HG02759 (cell line): ENCODE data around the gene FBXO34.

Experiments used
- ATAC-seq: cut with Tn5 transposase; IDR thresholded peaks from one replicate; pipeline ENCODE4 v1.9.1; 2021; ENCODE audit warnings: mild to moderate bottlenecking, moderate library complexity; ENCODE audit not compliant: unreplicated experiment

FBXO34 gene

DNA sequence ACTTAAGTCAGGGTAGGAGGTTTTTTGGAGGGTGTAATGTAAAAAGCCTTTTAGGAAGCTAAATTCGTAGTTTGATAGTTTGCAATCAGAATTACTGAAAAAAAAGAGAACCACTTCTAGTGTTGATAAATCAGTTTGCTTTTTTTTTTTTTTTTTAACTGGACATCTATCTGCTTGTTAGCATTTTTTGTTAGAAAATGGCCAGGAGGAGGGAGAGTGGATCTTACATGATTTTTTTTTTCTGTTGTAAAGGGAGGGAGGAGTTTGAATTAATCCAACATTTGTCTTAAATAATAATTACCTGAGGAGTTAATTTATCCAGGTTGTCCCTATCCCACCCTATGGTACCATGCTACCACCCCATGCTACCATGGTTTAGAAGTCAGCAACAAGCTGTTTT lies 1.2 kb downstream of the FBXO34 start:
- no peak for ATAC-seq

DNA sequence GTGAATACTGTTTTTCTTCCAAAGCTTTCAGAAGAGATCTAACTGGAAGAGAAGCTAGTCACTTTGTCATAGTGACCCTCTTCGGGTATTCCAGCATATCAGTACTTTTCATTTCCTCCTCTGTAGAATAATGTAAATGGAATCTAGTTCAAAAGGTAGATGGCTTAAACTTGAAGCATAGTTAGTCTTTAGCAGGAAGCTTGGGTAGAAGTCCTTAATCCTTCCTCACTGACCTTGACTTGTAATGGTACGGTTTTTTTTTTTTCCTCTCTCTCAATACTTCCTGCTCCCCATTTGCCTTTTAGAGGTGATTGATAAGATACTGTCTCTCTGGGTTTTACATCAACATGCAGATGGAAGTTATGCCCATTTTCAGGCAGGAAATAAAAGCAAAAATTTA lies 1.7 kb downstream of the FBXO34 start:
- ATAC-seq, result no peak

DNA sequence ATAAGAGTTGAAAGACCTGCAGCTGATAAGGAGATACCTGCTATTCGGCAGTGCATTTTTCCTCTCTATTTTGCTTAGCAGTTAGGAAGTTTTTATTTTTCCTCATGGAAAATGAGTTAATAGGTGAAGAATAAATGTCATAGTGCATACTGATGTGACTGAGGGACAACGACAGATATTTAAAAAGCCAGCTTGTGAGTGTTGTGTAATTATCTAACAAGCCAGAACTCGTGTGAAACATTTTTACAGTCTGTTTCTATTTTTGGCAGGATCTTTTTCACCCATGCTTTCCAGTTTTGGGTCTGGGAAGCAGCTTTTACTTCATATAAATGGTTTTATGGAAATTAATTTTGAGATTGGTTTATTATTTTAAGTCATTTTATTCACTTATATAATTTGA lies 2.9 kb downstream of the FBXO34 start:
- no peak for ATAC-seq

GRCh38 chr14:55274751-55275150 lies 3.5 kb downstream of the FBXO34 start:
- no peak for ATAC-seq

DNA sequence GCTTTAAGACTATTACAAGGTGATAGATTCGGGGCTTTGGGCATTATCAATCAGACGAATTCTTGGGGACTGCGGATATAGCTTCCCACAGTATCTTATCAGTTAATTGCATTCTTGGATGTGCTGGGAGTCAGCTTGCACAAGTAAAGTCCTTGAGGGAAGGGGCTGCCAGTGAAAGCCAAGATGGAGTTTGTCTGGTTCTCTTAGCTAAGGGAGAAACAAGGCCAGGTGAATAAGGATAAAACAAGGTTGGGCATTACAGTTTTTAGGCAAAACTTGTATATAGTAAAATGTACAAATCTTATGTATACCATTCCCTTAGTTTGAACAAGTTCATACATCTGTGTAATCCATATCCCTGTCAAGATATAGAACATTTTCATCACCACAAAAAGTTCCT lies 5.5 kb downstream of the FBXO34 start:
- ATAC-seq, result no peak

GRCh38 chr14:55277972-55278740 lies 6.9 kb downstream of the FBXO34 start:
- ATAC-seq, result peak; percentile 77

- ATAC-seq, result no peak
Observed at GRCh38 chr14:55279384-55279783, 8.2 kb downstream of the FBXO34 start.

DNA sequence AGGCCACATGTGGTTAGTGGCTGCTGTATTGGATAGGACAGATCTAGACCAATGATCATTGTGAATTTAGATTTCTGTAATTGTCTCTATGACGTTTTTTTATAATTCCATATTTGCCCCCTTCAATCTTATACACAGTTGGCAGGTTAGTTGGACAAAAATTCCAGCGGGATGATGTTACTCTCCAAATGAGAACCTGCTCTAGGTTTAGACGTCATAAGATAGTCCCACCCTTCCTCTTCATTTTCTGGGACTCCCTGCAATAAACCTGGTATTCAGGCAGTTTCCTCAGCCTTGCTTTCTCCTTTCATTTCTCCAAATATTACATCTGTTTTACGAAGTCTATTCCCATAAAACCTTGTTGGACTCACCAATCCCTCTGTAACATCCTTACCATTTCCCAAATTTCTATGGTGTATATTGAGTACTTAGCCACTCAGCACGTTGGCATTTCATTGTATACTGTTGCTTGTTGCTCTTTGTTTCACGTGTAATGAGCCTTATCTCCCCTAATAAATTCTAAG lies 10.2 kb downstream of the FBXO34 start:
- no peak for ATAC-seq

- no peak for ATAC-seq
Observed at GRCh38 chr14:55285048-55285652, 13.9 kb downstream of the FBXO34 start.

DNA sequence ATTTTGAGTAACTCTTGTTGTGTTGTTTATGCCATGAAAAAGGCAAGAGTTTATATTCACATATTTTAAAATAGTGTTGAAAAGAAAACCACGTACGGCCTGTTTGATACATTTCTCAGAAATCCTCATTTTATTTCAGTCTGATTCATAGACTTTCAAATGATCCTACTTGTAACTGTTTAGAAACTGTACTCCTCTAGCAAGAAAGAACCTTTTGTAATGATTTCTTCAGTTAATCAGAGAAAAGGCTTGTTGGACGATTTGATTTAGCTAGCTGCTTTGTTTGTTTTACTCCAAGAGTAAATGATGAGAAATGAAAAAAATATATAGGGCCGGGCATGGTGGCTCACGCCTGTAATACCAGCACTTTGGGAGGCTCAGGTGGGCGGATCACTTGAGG lies 17.2 kb downstream of the FBXO34 start:
- ATAC-seq, result no peak

DNA sequence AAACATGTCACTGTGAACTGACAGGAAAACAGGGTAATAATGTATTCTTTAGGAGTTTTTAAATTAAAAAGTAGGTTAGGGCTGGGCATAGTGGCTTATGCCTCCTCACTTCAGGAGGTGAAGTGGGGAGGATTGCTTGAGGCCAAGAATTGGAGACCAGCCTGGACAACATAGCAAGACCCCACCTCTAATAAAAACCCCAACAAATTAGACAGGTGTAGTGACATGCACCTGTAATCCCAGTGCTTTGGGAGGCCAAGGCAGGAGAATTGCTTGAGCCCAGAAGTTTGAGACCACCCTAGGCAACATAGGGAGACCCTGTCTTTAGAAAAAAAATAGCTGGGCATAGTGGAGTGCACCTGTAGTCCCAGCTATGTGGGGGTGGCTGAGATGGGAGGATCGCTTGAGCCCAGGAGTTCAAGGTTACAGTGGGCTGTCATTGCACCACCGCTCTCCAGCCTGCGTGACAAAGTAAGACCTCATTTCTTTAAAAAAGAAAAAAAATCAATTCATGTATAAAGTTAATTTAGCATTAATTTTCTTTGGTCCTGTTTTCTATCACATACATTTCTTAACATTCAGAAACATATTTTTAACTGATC lies 20.4 kb downstream of the FBXO34 start:
- no peak for ATAC-seq

- no peak for ATAC-seq
Observed at GRCh38 chr14:55294603-55295002, 23.4 kb downstream of the FBXO34 start.

- ATAC-seq, result no peak
Observed at GRCh38 chr14:55297611-55298499, 26.6 kb downstream of the FBXO34 start.

GRCh38 chr14:55298500-55298822 lies 27.2 kb downstream of the FBXO34 start:
- ATAC-seq, result no peak

- peak; percentile 46 for ATAC-seq
Observed at GRCh38 chr14:55301437-55302121, 30.4 kb downstream of the FBXO34 start.

DNA sequence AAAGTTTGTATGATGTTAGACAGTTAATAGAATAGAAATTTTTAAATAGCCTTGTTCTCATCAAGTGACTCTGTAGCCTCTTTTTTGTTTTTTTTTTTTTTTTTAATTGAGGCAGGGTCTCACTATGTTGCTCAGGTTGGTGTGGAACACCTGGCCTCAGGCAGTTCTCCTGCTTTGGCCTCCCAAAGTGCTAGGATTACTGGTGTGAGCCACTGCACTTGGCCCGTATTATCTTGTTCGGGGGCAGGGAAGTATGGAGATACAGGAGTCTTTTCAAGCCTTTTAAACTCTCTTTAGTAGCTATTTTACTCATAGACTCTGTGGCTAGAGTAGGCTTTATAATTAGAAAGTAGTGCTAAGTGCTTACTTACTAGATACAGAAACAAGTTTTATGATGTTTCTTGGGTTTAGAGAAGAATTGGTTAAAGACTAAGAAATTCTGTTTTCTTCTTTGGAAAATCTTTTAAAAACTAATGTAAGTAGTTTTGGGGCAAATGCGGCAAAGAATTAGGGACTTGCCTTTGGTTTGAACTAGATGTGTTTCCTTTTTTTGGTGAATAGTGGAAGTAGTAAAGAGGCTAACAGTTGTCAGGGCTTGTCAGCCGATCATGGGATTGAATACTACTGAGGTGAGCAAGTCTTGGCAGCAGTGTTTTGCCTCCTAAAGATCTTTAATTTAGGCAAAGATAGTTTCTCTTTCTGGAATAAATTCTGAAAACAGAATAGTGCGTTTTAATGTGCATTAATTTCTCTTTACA lies 31.3 kb downstream of the FBXO34 start:
- ATAC-seq, result no peak

DNA sequence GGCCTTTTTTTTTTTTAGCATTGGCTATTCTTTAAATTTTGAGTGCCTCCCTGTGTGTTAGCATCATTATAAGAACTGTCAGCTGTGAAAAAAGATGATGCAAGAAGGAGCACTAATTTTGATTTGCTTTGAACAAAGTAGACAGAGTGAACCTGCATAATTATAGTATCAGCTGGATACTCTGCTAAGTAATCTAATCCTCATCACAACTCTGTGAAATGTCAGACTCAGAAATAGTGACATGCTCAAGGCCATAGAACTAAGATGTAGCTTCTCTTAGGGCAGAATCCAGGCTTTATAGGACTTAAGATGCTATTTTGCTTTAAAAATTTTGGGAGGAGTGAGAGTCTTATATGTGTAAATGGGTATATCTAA lies 31.9 kb downstream of the FBXO34 start:
- no peak for ATAC-seq

DNA sequence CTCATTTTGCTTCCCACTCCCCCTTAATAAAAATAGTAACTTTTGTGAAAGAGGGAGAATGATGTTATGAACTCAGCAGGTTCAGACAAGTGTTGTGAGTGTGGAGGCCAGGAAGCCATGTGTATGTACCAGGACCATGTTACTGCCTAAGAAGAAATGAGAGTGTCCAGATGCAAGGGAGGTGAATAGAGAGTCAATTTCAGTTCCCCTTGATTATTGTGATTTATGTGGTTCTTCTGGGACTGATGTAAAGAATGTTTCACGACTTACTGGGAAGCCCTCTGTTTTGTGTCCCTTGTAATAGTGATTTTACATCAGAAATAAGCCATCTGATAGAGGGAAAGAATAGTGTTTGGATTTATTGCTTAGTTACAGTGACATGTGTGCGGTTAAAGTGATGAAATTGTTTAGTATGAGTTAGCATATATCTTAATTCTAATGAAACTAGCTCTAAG lies 32.5 kb downstream of the FBXO34 start:
- ATAC-seq, result peak; percentile 42

- no peak for ATAC-seq
Observed at GRCh38 chr14:55306938-55307589, 35.8 kb downstream of the FBXO34 start.
